ENCODE results near the gene LARP4B.

The LARP4B gene

DNA sequence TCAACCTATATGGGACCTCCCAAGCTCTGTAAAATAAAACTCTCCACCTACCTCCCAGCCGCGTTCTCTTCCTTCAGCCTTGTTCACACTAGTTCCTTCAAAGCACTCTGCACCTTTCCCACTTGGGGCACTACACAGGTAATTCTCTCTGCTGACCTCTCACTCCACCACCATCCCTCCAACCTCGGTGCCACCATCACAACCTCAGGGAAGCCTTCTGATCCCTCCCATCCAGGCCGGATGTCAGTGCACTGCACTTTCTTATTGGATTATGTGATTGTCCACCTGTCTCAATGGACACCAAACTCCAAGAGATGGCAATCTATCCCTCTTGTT is 7.0 kb downstream of the LARP4B start:
- DNase-seq (ENCODE audit: low read depth, low spot score): no peak

DNA sequence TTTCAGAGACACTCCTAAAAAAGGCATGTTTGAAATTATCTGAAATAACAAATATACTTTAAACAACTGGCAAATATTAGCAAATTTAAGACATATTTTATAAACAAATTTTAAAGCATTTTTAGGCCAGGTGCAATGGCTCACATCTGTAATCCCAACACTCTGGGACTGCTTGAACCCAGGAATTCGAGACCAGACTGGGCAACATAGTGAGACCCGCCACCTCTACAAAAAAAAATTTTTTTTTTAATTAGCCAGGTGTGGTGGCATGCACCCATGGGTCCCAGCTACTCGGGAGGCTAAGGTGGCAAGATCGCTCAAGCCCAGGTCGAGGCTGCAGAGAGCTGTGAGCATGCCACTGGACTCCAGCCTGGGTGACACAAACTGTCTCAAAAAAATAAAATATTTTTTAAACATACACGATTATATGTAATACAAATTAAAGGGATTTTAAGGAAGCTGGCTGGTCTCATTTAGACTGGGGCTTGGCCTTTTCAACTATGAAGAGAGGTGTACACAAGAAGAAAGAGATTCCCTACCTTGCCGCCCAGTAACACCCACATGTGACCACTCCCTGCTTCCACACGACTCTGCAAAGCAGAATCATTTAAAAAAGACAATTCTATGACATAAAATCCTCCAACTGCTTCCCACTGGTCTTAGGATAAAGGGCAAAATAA is 7.5 kb downstream of the LARP4B start:
- DNase-seq (ENCODE audit: low read depth, low spot score): no peak

DNA sequence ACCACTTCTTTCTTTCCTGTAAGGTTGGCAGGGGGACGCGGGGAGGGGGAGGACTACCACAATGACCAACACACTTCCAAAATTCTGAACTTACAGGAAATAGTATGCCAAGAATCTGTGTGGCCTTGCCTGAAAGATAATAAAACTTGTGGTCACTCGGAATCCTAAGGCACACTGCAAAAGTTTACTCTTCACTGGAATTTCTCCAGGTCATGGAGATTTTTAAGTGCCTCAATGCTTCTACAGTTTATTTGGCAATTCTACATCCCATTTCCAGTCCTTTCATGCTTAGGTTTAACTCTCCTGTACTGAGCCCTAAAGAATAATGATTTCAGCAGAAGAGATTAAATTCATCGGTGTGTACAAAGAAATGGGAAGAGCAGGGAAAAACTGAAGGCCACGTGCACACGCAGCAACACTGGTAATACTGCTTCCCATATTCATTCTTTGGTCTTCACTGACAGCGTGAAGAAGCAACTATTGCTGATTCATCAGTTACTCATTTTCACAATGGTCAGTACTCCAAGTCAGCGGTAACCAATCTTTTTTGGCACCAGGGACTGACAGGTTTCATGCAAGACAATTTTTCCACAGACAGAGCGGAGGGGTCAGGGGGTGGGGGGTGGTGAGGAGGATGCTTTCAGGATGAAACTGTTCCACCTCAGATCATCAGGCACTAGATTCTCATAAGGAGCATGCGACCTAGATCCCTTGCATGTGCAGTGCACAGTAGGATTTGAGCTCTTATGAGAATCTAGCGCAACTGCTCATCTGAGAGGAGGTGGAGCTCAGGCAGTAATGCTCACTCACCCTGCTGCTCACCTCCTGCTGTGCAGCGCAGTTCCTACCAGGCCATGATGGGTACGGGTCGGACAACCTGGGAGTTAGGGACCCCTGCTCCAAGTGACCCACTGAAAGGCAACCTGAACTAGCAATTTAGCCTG is 9.8 kb downstream of the LARP4B start:
- DNase-seq (ENCODE audit: low read depth, low spot score): no peak

DNA sequence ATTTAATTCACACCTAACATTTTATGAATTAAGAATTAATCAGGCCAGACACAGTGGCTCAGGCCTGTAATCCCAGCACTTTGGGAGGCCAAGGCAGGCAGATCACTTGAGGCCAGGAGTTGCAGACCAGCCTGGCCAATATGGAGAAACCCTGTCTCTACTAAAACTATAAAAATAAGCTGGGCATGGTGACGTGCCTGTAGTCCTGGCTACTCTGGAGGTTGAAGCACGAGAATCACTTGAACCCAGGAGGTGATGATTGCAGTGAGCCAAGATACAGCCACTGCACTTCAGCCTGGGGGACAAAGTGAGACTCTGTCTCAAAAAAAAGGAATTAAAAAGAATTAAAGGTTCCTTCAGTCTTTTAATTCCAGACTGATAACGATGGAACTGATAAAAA is 11.1 kb downstream of the LARP4B start:
- DNase-seq (ENCODE audit: low read depth, low spot score): no peak

DNA sequence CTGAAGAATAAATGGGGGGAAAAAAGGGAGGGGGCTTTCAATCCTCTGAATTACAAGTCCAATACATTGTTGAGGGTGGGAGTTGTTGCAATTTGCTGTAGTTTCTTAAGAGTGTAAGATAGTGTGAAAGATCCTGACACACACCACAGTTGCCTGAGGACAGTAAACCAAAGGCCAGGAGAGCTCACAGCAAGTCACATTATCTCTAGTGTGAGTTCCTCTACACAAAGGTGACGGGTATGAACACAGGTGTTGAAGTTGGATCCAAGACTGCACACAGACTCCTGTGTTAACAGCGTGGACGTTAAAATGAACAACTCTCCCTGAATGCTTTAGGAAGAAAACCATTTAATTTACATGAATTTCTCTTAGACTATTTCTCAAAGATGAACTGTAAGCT is 12.0 kb downstream of the LARP4B start:
- no peak for DNase-seq (ENCODE audit: low read depth, low spot score)

DNA sequence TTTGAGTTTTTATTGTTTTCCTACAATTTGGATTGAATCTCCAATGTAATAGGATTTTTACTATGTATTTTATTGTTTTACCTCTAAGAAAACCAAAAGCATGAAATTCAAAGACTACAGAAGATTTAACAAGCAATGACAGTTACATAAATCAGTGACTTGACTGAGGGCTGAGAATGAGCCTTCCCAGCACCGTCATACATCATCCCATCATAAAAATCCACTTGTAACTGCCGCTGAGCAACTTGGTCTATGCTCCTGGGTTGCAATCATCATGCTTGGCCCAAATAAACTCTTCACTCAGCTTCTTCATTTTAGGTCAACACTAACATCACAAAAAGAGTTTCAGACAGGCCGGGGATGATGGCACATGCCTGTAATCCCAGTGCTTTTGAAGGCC is 13.5 kb downstream of the LARP4B start:
- DNase-seq (ENCODE audit: low read depth, low spot score): no peak

DNA sequence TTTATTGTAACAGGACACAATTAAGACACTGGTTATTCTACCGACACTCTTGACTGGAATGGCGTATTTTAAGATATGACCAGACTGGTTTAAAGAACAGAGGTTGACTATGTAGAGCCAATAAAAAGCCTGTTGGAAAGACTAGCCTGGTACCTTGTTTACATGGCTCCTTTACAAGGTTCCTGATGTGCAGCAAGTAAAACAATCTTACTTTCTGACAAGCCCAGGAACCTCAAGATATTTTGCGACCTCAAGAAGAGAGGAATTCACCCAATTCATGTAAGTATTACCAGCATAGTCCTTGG is 14.1 kb downstream of the LARP4B start:
- DNase-seq (ENCODE audit: low read depth, low spot score): no peak

DNA sequence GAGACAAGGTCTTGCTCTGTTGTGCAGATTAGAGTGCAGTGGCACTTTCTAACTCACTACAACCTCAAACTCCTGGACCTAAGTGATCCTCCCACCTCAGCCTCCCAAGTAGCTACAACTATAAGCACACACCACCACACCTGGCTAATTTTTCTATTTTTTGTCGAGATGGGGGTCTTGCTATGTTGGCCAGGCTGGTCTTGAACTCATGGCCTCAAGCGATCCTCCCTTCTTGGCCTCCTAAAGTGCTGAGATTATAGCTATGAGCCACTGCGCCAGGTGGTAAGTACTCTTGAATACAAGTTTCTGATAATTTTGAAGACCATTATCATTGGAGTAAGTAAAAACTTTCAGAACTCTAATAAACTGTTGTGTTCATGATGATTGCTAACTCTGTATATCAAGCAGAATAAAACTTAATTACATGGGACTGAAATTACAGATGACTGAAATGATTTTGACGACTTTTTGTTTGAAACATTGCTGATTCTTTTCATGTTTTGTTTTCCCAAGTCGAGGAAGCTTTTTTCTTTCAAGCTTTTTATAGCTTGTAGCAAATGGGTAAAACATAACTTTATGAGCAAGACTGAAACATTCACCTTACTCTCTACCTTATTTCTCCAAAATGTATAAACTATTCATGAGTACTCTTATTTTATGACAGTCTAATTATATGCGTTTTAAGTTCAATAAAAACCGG is 14.6 kb downstream of the LARP4B start:
- DNase-seq (ENCODE audit: low read depth, low spot score): no peak

DNA sequence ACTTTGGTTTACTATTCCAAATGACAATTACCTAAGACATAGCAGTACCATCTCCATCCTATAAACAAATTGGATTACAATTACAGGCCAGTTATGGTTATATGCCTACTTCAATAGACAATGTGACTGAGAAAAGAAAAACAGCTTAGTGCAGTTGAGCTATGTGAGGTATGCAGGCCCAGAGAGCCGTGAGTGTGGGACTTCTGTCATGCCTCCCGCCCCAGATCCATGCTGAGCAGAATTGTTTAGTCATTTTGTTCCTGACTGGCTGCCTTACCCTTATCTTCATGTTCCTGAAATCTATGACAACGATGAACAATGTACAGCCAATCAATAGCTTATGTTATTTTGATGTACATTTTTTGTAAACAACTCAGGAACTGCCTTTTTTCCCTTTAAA is 21.7 kb downstream of the LARP4B start:
- no peak for DNase-seq (ENCODE audit: low read depth, low spot score)

DNA sequence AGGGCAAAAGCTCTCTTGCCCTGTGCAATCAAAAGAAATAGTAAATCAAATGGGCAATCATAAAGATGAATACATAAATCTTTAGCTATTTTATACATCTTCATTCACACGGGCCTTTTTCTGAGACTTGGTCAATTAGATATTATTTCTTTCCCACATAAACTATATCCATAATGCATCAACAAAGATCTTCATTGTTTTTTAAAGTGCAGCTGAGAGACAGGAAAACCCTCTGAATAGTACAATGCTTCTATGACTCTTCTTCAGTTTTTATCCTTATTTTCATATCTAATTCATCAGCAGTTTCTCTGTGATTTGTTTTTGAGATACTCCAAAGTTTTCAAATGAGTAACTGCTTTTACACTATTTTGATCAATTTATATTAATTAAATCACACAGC is 25.5 kb downstream of the LARP4B start:
- no peak for DNase-seq (ENCODE audit: low read depth, low spot score)

DNA sequence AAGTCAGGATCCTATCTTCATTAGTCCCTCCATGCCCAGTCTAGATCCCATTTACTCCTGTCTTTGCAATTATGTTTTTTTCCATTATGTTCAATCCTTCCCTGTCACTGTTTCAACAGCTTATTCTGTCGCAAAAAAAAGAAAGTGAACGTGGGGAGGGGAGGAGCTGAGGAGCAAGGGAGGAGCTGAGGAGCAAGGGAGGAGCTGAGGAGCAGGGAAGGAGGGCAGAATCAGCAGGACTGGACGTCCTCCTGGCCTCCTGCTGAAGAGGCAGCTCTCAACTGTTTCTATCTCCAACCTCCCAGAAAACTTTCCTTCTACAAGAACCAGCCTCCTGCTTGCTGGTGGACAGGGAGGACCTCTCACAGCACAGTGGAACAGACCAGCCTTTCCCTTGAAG is 26.0 kb downstream of the LARP4B start:
- no peak for DNase-seq (ENCODE audit: low read depth, low spot score)

DNA sequence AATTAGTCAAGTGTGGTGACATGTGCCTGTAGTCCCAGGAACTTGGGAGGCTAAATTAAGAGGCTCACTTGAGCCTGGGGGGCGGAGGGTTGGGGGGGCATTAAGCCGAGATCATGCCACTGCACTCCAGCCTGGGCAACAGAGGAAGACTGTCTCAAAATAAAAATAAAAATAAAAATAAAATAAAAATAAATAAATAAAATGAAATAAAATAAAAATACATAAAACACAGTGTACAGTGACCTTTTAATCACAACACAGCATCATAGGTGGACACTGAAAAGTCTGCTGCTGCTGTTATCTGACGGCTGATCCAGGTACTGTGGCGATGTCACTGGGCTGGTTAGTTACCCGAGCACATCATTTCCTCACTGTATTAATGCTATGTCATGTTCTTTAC is 27.1 kb downstream of the LARP4B start:
- no peak for DNase-seq (ENCODE audit: low read depth, low spot score)

DNA sequence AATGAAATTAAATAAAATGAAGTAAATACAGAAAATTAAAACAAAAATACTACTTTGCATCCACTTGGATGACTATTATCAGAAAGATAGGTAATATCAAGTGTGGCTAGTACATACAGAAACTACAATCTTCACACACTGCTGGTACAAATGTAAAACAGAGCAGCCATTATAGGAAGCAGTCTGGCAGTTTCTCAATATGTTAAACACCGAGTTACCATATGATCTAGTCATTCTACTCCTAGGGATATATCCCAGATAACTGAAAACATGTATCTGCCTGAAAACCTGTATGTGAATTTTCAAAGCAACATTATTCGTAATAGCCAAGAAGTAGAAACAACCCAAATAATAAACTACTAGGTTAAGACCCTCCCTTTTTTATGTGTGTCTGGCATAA is 33.4 kb downstream of the LARP4B start:
- no peak for DNase-seq (ENCODE audit: low read depth, low spot score)

DNA sequence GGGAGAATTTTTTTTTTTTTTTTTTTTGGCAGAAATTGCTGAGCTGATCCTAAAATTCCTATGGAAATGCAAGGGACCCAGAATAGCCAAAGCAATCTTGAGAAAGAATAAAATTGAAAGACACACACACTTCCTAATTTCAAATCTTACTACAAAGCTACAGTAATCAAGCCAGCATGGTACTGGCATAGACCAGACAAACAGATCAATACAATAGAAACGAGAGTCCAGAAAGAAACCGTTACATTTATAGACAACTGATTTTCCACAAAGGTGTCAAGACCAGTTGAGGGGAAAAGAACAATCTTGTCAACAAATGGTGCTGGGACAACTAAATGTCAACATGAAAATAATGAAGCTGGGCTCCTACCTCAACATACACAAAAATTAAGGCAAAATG is 34.5 kb downstream of the LARP4B start:
- DNase-seq (ENCODE audit: low read depth, low spot score): no peak

DNA sequence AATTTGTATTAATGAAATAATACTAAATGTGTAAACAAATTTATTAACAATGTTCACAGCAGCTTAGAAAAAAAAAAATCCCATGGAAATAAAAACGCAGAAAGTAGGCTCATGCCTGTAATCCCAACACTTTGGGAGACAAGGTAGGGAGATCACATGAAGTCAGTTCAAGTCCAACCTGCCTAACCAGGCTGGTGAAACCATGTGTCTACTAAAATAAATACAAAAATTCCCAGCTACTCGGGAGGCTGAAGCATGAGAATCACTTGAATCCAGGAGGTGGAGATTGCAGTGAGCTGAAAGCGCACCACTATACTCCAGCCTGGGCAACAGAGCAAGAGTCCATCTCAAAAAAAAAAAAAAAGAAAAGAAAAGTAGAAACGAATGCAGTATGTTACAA is 36.2 kb downstream of the LARP4B start:
- DNase-seq (ENCODE audit: low read depth, low spot score): no peak

DNA sequence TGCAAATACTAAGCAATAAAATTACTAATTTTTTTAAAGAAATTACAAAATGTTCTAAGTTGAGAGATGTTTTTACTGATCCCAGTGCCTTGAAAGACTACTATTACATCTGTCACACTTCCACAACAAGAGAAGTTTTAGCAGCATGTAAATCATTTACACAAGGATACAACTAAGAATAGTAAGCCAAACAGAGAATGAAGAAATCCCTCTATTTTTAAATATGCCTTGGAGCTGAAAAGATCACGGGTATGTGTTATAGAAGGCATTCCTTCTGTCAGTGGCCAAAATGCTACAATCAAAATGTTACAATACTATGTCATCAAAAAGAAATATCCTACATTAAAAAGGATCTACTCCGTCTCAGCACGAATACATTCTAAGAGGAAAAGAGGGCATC is 52.6 kb downstream of the LARP4B start:
- DNase-seq (ENCODE audit: low read depth, low spot score): no peak

DNA sequence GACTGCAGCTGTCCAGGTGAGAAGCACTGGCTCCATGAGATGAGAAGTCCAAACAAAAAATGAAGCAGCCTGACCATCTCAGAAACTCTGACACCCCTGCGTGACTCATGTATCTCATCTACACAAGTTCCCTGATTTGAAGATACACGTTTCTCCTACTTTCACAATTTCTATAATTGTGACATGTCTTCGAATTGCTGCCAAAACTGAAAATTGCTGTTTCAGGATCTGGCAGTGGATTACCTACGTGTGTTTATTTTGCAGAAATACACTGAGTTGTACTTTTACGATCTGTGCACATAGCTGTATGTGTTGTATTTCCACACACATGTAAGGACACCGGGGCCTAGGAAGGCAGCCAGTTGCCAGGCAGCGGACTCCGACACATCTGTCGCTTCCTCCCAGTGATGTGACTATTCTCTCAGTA is 53.2 kb downstream of the LARP4B start:
- no peak for DNase-seq (ENCODE audit: low read depth, low spot score)

DNA sequence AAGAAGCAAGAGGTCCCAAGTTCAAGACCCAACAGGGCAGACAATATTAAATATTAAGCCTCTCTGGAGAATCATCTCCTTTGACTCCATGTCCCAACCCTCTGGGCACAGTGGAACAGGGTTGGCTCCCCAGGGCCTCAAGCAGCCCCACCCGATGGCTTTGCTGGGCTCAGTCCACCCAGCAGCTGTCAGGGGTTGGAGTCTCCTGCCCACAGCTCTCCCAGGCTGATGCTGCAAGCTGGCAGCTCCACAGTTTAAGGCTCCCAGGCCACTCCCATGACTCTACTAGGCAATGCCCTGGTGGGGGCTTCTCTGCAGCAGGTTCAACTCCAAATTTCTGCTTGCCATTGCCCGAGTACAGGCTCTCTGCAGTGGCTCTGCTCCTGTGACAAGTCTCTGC is 55.1 kb downstream of the LARP4B start:
- no peak for DNase-seq (ENCODE audit: low read depth, low spot score)

DNA sequence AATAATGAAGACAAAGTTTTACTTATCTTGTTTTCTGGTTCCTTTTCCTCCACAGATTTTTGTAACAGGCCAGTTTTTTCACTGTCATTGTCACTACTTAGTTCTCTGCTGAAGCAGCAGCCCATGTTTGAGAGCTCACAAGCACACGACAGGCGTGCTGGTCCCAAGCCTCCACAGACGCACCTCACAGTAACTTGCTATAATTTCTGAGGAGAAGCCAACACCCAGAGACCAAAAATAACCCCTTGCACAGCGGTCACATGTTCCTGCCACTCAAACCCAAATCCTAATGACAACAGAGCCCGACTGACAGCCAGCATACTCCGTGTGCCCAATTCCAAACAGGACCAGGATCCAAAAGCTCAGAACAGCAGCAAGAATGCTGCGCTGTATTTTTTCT is 58.5 kb downstream of the LARP4B start:
- DNase-seq (ENCODE audit: low read depth, low spot score): no peak

DNA sequence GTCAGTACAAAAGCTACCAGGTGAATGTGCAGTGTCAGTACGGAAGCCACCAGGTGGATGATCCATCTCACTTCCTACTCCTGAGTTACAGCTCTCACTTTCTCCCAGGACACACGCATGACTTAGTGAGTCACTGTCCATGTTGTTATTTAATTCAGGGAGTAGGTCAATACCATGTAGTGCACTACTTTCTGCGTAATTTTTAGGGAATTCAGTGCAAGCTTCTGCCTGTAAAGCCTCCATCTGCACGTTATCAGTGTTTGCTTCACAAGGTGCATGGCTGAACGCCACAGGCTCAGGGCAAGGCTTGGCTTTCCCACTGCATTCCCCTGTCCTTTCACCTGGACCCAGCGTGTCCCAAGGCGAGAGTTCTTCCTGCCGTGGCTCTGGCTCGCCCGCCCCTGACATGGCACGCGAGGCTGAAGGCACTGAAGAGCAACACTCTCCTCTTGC is 59.5 kb downstream of the LARP4B start:
- no peak for DNase-seq (ENCODE audit: low read depth, low spot score)

DNA sequence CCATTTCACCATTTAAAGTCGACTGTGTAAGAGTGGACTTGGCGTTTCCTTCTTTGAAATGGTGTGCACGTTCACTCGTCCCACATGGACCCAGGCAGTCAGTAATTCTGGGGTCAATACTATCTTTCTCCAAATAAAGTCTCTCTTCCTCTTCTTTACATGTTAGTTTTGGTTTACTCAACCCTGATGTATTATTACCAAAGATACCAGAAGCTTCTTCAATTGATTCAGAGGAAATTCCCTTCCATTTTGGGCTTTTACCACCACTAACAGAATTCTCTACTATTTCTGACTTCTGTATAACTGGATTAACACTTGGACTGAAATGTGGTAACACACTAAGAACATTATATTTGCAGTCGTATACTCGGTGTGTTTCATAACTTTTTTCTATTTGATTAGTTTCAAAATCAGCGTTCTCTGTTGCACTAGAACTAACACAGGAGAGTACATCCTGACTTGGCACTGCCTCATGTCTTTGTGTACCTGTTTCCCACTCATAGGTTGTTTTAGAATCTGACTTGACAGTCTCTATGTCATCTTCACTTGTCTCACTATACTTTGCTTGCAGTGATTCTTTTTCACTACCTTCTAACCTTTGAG is 60.8 kb downstream of the LARP4B start:
- no peak for DNase-seq (ENCODE audit: low read depth, low spot score)

DNA sequence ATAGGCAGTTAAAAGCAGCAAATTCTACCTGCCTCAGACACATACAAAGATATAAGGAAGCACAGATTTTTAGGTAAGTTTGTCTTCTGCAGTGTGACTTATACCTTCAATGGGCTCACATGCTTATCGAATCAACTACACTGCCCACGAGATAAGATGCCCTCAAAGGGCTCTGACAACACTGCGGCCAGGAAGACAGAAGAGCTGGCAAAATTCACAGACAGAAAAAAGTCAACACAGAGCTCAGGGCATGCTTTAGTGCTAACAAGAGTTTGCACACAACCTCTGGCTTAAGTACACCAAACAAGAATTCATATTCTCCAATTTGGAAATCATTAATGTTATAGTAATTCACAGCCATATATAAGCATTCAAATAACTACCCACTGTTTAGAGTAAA is 62.3 kb downstream of the LARP4B start:
- no peak for DNase-seq (ENCODE audit: low read depth, low spot score)

Measured in smooth muscle cell of the brain vasculature (primary cell).